Pancreas (tissue), 10 donors: ENCODE data around the gene CRMP1. TPM values are rescaled to one million over a fixed set of nuclear protein-coding genes. Genes with fewer than 3 reads are reported as not detected.
A peak's percentile ranks its signal among the peaks of the same experiment; 100 is the strongest.

Experiments used
- ATAC-seq, 4 donors: fragments of 200-7000 bp; cut with Tn5 transposase; one replicate each; pipeline versions ENCODE4 v1.8.0 to v1.9.1; 2020; ENCODE audit warnings: mild to moderate bottlenecking in 4 of 4, moderate library complexity in 4 of 4
- DNase-seq, 6 donors: peaks; one replicate each; pipeline ENCODE4 v3.0.0-alpha.2; 2020
- FAIRE-seq: peaks from 2 replicates; lab custom pipeline; 2012; peaks lifted over from hg19 to GRCh38; lab: Jason Lieb, UNC
- H3K27ac ChIP-seq, 4 donors: fragments of 200-600 bp; sonication (generic); 1 replicate in 3 of 4; 2 replicates in 1 of 4; pipeline versions ENCODE4 v1.5.0 to v1.8.0; 2020
- H3K27me3 ChIP-seq, 4 donors: fragments of 200-600 bp; one replicate each; pipeline ENCODE4 v1.8.0; 2021
- H3K36me3 ChIP-seq, 3 donors: fragments of 200-600 bp; sonication (generic) in 1 of 3; one replicate each; pipeline versions ENCODE4 v1.5.0 to v1.8.0; 2020 to 2021
- H3K4me1 ChIP-seq, 3 donors: fragments of 200-600 bp; one replicate each; pipeline ENCODE4 v1.8.0; 2021
- H3K4me3 ChIP-seq, 4 donors: fragments of 200-600 bp; sonication (generic) in 2 of 4; one replicate each; pipeline versions ENCODE4 v1.5.0 to v1.8.0; 2020 to 2021
- H3K9me3 ChIP-seq, 4 donors: fragments of 200-600 bp; one replicate each; pipeline ENCODE4 v1.8.0; 2021
- CTCF ChIP-seq, 4 donors: fragments of 200-600 bp; sonication (generic) in 3 of 4; IDR thresholded peaks; one replicate each; pipeline versions ENCODE4 v1.5.0 to v1.8.0; 2021; ENCODE audit warnings: antibody characterized with exemption in 4 of 4
- WGBS, 2 donors: extraction: QIAGEN DNeasy Blood & Tissue Kit; methylation state at CpG; one replicate each; pipeline ENCODE4 v1.1.7; 2013; 5-methylcytosine and 5-hydroxymethylcytosine counted together
- intact Hi-C, 3 donors: fragments of 100-400 bp; cut with DNase I; formaldehyde crosslinking; loops; one replicate each; pipeline versions ENCODE4 v1.11.1 to v1.14.2; 2022
- polyA plus RNA-seq, 2 donors: library from polyadenylated mRNA; stranded (reverse); fragments of 200-250 nt; gene quantifications; one replicate each; pipeline ENCODE4 v1.2.3, GENCODE V29; 2013
- total RNA-seq, 6 donors: library from RNA; stranded (reverse); fragmentation: NEBNext Ultra II Directional in 4 of 6; extraction: Animal tissue kit (Norgen Biotek cat#: 25700) in 4 of 6; gene quantifications; one replicate each; pipeline versions ENCODE4 v1.2.1 to v1.2.4, GENCODE V29; 2021 to 2023
- donor health status: healthy with polysubstance abuse.
- donor health status: DM: no; HTN: no; CAD: no; lungs with moderate emphysema.
- donor health status: DM: no; HTN: no; CAD: no.
- donor health status: control.
- donor health status: control.
- donor health status: Bipolar disorder and iron deficiency.
- donor health status: DM: yes; HTN: yes; CAD: no.
- donor health status: DM: no; HTN: no; CAD: no.
- donor health status: DM: no; HTN: no; CAD: no.
- donor health status: DM: yes; HTN: yes; CAD: no.

Gene CRMP1
- total and polyA plus RNA-seq, 8 donors, result 0.69 to 21.4 (median 2.6) TPM

- intact Hi-C loops, result no loop called here
- no peak for FAIRE-seq
- WGBS, 2 donors, result 34 to 35% methylated on average over 6 of the region's 6 CpGs
Observed at GRCh38 chr4:5874811-5875449, 18.0 kb downstream of the CRMP1 start.

GRCh38 chr4:5870701-5871100 lies 22.2 kb downstream of the CRMP1 start:
- Histone ChIP-seq H3K4me1 (no peaks in the 10 kb centered on the region), H3K27me3 (no peaks in the 10 kb centered on the region), H3K27ac (no peak overlapping the region), H3K36me3 (no peaks in the 10 kb centered on the region), H3K4me3 (no peak overlapping the region), H3K9me3 (no peaks in the 10 kb centered on the region)
- TF ChIP-seq CTCF (IDR thresholded peaks at IDR 0.05), result no peak
- WGBS, 2 donors, result 65 to 69% methylated on average over 13 of the region's 13 CpGs
- peak in 2 of 4 donors; percentile 43 to 44 for ATAC-seq
- intact Hi-C loops, result no loop called here
- FAIRE-seq, result no peak
- DNase-seq, result no peak

More at GRCh38 chr4:5874811-5875449, 18.0 kb downstream of the CRMP1 start:
- DNase-seq (no peak), ATAC-seq (peak in 2 of 4 donors; percentile 18 to 33)
- Histone ChIP-seq H3K4me1 (no peaks in the 10 kb centered on the region), H3K4me3 (no peak overlapping the region), H3K27ac (no peak overlapping the region), H3K27me3 (no peaks in the 10 kb centered on the region), H3K9me3 (no peaks in the 10 kb centered on the region), H3K36me3 (no peaks in the 10 kb centered on the region)
- TF ChIP-seq CTCF (IDR thresholded peaks at IDR 0.05), result no peak

- no peaks in the 10 kb centered on the region for H3K4me1 ChIP-seq
- H3K4me3 ChIP-seq, result no peak overlapping the region
- no peak overlapping the region for H3K27ac ChIP-seq
- WGBS, 2 donors, result 60 to 74% methylated on average over 14 of the region's 14 CpGs
- ATAC-seq, result peak in 2 of 4 donors; percentile 34 to 48
- no peak for TF ChIP-seq CTCF (IDR thresholded peaks at IDR 0.05)
- no peaks in the 10 kb centered on the region for H3K27me3 ChIP-seq
- DNase-seq, result no peak
- intact Hi-C loops, result no loop called here
- FAIRE-seq, result no peak
- no peaks in the 10 kb centered on the region for H3K36me3 ChIP-seq
- H3K9me3 ChIP-seq, result no peaks in the 10 kb centered on the region
Observed at GRCh38 chr4:5869966-5870619, 22.8 kb downstream of the CRMP1 start.

- Histone ChIP-seq H3K27me3 (no peaks in the 10 kb centered on the region), H3K27ac (no peak overlapping the region), H3K4me1 (no peaks in the 10 kb centered on the region), H3K9me3 (no peaks in the 10 kb centered on the region), H3K36me3 (no peaks in the 10 kb centered on the region), H3K4me3 (no peak overlapping the region)
- ATAC-seq, result no peak
- FAIRE-seq, result no peak
- intact Hi-C loops, result no loop called here
- TF ChIP-seq CTCF (IDR thresholded peaks at IDR 0.05), result no peak
- DNase-seq, result no peak
- 80 to 87% methylated on average over 3 of the region's 3 CpGs for WGBS, 2 donors
Observed at GRCh38 chr4:5867866-5868265, 25.0 kb downstream of the CRMP1 start.
